Gastrocnemius medialis (tissue), 4 donors: ENCODE results near the gene GALNT2. TPM values are rescaled to one million over a fixed set of nuclear protein-coding genes. Genes with fewer than 3 reads are reported as not detected.

Experiments used
- ATAC-seq, 2 donors: fragments of 150-250 bp; one replicate each; pipeline ENCODE4 v1.9.1; 2016
- DNase-seq, 2 donors: peaks; one replicate each; pipeline ENCODE4 v3.0.0-alpha.2; 2019
- H3K27ac ChIP-seq, 4 donors: fragments of 200-600 bp; sonication (generic); 1 replicate in 1 of 4; 2 replicates in 3 of 4; pipeline ENCODE4 v1.5.1; 2016 to 2018; ENCODE audit warnings: mild to moderate bottlenecking in 2 of 4, moderate library complexity in 1 of 4
- H3K27me3 ChIP-seq, 3 donors: fragments of 200-600 bp; sonication (generic) in 2 of 3; 1 replicate in 1 of 3; 2 replicates in 2 of 3; pipeline versions ENCODE4 v1.5.1 to v1.6.0; 2016 to 2019; ENCODE audit warnings: mild to moderate bottlenecking in 1 of 3, moderate library complexity in 1 of 3
- H3K36me3 ChIP-seq, 2 donors: fragments of 200-600 bp; sonication (generic) in 1 of 2; one replicate each; pipeline ENCODE4 v1.5.1; 2017 to 2018
- H3K4me1 ChIP-seq, 2 donors: fragments of 200-600 bp; sonication (generic) in 1 of 2; one replicate each; pipeline ENCODE4 v1.5.1; 2016 to 2017; ENCODE audit warnings: mild to moderate bottlenecking in 2 of 2
- H3K4me3 ChIP-seq, 4 donors: fragments of 200-600 bp; sonication (generic) in 3 of 4; 1 replicate in 1 of 4; 2 replicates in 3 of 4; pipeline ENCODE4 v1.5.1; 2016 to 2019; ENCODE audit warnings: mild to moderate bottlenecking in 2 of 4
- H3K9me3 ChIP-seq, 3 donors: fragments of 200-600 bp; sonication (generic) in 2 of 3; 1 replicate in 1 of 3; 2 replicates in 2 of 3; pipeline ENCODE4 v1.5.1; 2016 to 2019
- POLR2A ChIP-seq, 2 donors: fragments of 450-650 bp; IDR thresholded peaks; one replicate each; pipeline ENCODE4 v1.6.1; 2017; ENCODE audit warnings: antibody characterized with exemption in 2 of 2, mild to moderate bottlenecking in 2 of 2, moderate library complexity in 2 of 2
- in situ Hi-C, 4 donors: fragments of 200-750 bp; cut with MboI; loops; one replicate each; pipeline versions ENCODE4 v1.15.0 to v1.8.0; 2017; ENCODE audit warnings: low sequenced_read_pairs in 4 of 4
- intact Hi-C: fragments of 100-400 bp; cut with DNase I; formaldehyde crosslinking; loops from one replicate; pipeline ENCODE4 v1.15.1; 2023; ENCODE audit warnings: low total_unique reads
- total RNA-seq, 4 donors: library from RNA; depleted of rRNA; stranded (reverse); fragments of >200 nt; gene quantifications; one replicate each; pipeline versions ENCODE4 v1.1.0 to v1.2.3, GENCODE V29; 2016
- TF ChIP-seq, protein P1 (sequence below), 5 experiments: fragments of 450-650 bp in 3 of 5; fragments of 200-600 bp in 2 of 5; sonication (generic) in 2 of 5; IDR thresholded peaks in 4 of 5; conservative IDR thresholded peaks in 1 of 5; 1 replicate in 4 of 5; 2 replicates in 1 of 5; pipeline ENCODE4 v1.5.1; 2016 to 2019; ENCODE audit warnings: antibody characterized with exemption in 5 of 5, mild to moderate bottlenecking in 3 of 5, moderate library complexity in 3 of 5

The GALNT2 gene
- total RNA-seq, 4 donors from 2014 or later: 73.7 to 106 (median 78.3) TPM

DNA sequence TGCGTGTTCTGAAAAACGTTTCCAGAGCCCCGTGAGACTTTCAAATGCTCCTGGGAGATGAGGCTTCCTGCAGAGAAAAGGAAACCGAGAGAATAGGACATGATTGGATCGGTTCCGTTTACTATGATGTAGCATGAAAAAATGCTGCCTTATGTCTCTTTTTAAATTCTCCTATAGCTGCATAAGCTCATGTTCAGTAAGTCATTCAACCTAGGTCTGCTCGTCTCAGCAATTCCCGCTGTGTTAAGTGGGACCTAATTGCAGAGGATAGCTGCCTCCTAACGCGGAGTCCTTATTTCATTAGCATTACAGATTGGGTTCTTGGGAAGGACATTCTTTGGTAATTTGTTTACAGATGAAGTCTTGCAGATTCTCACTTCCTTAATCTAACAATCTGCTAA, 165.3 kb downstream of the GALNT2 start:
- intact Hi-C loops (no loop called here), in situ Hi-C loops (no loop called here)
- ATAC-seq: no peak
- Histone ChIP-seq H3K27ac (no peak overlapping the region), H3K4me3 (peak overlapping the region in 1 of 4 donors; percentile 7), H3K36me3 (peaks cover 0 to 6% of the 10 kb centered on the region in 2 donors), H3K4me1 (peaks cover 31 to 35% of the 10 kb centered on the region in 2 donors), H3K9me3 (no peaks in the 10 kb centered on the region), H3K27me3 (no peaks in the 10 kb centered on the region)
- TF ChIP-seq, protein P1, sequence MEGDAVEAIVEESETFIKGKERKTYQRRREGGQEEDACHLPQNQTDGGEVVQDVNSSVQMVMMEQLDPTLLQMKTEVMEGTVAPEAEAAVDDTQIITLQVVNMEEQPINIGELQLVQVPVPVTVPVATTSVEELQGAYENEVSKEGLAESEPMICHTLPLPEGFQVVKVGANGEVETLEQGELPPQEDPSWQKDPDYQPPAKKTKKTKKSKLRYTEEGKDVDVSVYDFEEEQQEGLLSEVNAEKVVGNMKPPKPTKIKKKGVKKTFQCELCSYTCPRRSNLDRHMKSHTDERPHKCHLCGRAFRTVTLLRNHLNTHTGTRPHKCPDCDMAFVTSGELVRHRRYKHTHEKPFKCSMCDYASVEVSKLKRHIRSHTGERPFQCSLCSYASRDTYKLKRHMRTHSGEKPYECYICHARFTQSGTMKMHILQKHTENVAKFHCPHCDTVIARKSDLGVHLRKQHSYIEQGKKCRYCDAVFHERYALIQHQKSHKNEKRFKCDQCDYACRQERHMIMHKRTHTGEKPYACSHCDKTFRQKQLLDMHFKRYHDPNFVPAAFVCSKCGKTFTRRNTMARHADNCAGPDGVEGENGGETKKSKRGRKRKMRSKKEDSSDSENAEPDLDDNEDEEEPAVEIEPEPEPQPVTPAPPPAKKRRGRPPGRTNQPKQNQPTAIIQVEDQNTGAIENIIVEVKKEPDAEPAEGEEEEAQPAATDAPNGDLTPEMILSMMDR (IDR thresholded peaks at IDR 0.05 in 4 of 5, conservative IDR thresholded peaks at IDR 0.05 in 1 of 5): no peak
- TF ChIP-seq POLR2A (IDR thresholded peaks at IDR 0.05): no peak
- DNase-seq: no peak

DNA sequence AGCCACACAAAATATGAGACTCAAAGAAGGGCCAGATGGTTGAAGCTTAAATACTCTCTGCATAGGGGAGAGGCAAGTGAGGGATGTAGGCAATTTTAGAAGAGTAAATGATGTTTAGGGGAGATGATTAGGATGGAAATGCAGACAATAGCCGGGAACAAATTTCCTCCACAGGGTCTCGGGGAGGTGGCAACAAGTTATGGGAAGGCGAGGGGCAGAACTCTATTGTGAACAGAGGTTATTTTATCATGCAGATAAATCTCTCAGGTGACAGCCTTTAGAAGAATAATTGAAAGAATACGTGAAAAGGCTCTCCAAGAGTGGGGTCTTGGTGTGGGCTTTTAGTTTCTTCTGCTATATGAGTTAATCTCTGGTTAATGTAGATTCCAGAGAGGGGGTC, 166.7 kb downstream of the GALNT2 start:
- no peaks in the 10 kb centered on the region for H3K27me3 ChIP-seq
- TF ChIP-seq, protein P1 (IDR thresholded peaks at IDR 0.05 in 4 of 5, conservative IDR thresholded peaks at IDR 0.05 in 1 of 5): no peak
- no peak for TF ChIP-seq POLR2A (IDR thresholded peaks at IDR 0.05)
- ATAC-seq: no peak
- intact Hi-C loops (no loop called here), in situ Hi-C loops (no loop called here)
- peaks cover 31 to 33% of the 10 kb centered on the region in 2 donors for H3K4me1 ChIP-seq
- no peak overlapping the region for H3K27ac ChIP-seq
- no peak for DNase-seq
- no peak overlapping the region for H3K4me3 ChIP-seq
- no peaks in the 10 kb centered on the region for H3K9me3 ChIP-seq
- peaks cover 0 to 9% of the 10 kb centered on the region in 2 donors for H3K36me3 ChIP-seq

DNA sequence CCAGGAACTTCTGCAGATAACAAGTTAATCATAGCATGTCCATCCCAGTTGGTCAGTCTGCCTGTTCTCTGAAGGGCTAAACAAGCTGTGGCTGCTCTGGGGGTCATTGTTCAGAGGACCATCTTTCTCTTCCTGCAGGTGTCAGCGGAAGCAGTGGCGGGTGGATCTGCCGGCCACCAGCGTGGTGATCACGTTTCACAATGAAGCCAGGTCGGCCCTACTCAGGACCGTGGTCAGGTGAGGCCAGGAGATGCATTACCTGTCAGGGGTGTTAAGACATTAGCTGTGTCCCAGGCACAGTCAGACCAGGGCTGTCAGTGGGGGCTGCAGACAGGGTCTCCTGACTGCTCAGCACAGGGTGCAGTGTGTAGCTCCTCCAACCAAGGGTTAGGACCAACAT, 168.8 kb downstream of the GALNT2 start:
- ATAC-seq (no peak), DNase-seq (no peak)
- no peaks in the 10 kb centered on the region for H3K27me3 ChIP-seq
- H3K4me3 ChIP-seq: no peak overlapping the region
- TF ChIP-seq POLR2A (IDR thresholded peaks at IDR 0.05): no peak
- TF ChIP-seq, protein P1 (IDR thresholded peaks at IDR 0.05 in 4 of 5, conservative IDR thresholded peaks at IDR 0.05 in 1 of 5): no peak
- peaks cover 13 to 14% of the 10 kb centered on the region in 2 donors for H3K4me1 ChIP-seq
- no peaks in the 10 kb centered on the region for H3K9me3 ChIP-seq
- H3K27ac ChIP-seq: no peak overlapping the region
- intact Hi-C loops: no loop called here
- in situ Hi-C loops: no loop called here
- peaks cover 0 to 9% of the 10 kb centered on the region in 2 donors for H3K36me3 ChIP-seq

DNA sequence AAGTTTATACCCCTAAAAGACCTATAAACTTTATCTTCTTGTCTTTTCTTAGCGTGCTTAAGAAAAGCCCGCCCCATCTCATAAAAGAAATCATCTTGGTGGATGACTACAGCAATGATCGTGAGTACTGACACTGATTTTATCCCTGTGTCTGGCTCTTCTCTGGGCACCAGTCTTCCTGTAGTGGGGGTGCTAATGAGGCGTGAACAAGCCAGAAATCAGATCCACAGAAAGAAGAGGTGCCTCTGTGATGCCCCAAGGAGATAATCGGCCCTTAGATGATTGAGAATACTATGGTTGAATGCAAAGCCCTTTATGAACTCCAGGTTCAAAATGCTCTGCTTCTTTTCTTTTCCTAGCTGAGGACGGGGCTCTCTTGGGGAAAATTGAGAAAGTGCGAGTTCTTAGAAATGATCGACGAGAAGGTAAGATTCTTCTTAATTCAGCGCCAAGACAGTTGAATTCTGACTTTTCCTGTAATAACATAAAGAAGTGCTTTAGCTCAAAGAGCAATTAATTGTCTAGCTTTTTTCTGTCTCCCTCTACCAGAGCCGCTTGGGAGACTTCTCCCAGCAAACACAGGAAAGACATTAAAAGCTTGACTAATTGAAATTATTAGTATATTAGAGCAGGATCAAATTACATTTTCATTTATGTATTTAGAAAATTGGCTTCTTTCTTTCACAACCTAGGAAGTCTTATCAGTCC, 169.4 kb downstream of the GALNT2 start:
- H3K27me3 ChIP-seq: no peaks in the 10 kb centered on the region
- no peak overlapping the region for H3K4me3 ChIP-seq
- intact Hi-C loops (no loop called here), in situ Hi-C loops (no loop called here)
- DNase-seq (no peak), ATAC-seq (no peak)
- H3K27ac ChIP-seq: no peak overlapping the region
- H3K36me3 ChIP-seq: peaks cover 0 to 9% of the 10 kb centered on the region in 2 donors
- H3K9me3 ChIP-seq: no peaks in the 10 kb centered on the region
- TF ChIP-seq, protein P1 (IDR thresholded peaks at IDR 0.05 in 4 of 5, conservative IDR thresholded peaks at IDR 0.05 in 1 of 5): no peak
- no peak for TF ChIP-seq POLR2A (IDR thresholded peaks at IDR 0.05)
- peaks cover 7 to 8% of the 10 kb centered on the region in 2 donors for H3K4me1 ChIP-seq
